Measurements from ENCODE around the gene ASPSCR1.

GRCh38 chr17:82041144-82041814, 63.9 kb downstream of the ASPSCR1 start:
- TF ChIP-seq POLR2AphosphoS5 (IDR thresholded peaks at IDR 0.05) (no peak), POLR2A (IDR thresholded peaks at IDR 0.05) (no peak)
- TF ChIP-seq, protein P1, sequence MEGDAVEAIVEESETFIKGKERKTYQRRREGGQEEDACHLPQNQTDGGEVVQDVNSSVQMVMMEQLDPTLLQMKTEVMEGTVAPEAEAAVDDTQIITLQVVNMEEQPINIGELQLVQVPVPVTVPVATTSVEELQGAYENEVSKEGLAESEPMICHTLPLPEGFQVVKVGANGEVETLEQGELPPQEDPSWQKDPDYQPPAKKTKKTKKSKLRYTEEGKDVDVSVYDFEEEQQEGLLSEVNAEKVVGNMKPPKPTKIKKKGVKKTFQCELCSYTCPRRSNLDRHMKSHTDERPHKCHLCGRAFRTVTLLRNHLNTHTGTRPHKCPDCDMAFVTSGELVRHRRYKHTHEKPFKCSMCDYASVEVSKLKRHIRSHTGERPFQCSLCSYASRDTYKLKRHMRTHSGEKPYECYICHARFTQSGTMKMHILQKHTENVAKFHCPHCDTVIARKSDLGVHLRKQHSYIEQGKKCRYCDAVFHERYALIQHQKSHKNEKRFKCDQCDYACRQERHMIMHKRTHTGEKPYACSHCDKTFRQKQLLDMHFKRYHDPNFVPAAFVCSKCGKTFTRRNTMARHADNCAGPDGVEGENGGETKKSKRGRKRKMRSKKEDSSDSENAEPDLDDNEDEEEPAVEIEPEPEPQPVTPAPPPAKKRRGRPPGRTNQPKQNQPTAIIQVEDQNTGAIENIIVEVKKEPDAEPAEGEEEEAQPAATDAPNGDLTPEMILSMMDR (IDR thresholded peaks at IDR 0.05) = no peak

Data from transverse colon (tissue), 4 donors.